ENCODE results near the gene RPGR.

The RPGR gene

GRCh38 chrX:38326086-38326485, 1.2 kb downstream of the RPGR start:
- no peak for DNase-seq

- DNase-seq = no peak
Observed at GRCh38 chrX:38320819-38321218, 6.5 kb downstream of the RPGR start.

GRCh38 chrX:38318606-38319005, 8.7 kb downstream of the RPGR start:
- no peak for DNase-seq

GRCh38 chrX:38318196-38318595, 9.1 kb downstream of the RPGR start:
- DNase-seq = no peak

GRCh38 chrX:38315186-38315585, 12.1 kb downstream of the RPGR start:
- DNase-seq = no peak

GRCh38 chrX:38313190-38313589, 14.1 kb downstream of the RPGR start:
- no peak for DNase-seq

GRCh38 chrX:38312436-38312835, 14.9 kb downstream of the RPGR start:
- no peak for DNase-seq

- DNase-seq = no peak
Observed at GRCh38 chrX:38311743-38312142, 15.6 kb downstream of the RPGR start.

- DNase-seq = no peak
Observed at GRCh38 chrX:38305971-38306370, 21.3 kb downstream of the RPGR start.

GRCh38 chrX:38304010-38304409, 23.3 kb downstream of the RPGR start:
- no peak for DNase-seq

GRCh38 chrX:38293741-38294140, 33.6 kb downstream of the RPGR start:
- DNase-seq = no peak

GRCh38 chrX:38287674-38288073, 39.6 kb downstream of the RPGR start:
- DNase-seq = no peak

- no peak for DNase-seq
Observed at GRCh38 chrX:38285649-38286048, 41.7 kb downstream of the RPGR start.

GRCh38 chrX:38282049-38282448, 45.3 kb downstream of the RPGR start:
- DNase-seq = no peak

- no peak for DNase-seq
Observed at GRCh38 chrX:38279188-38279587, 48.1 kb downstream of the RPGR start.

- DNase-seq = no peak
Observed at GRCh38 chrX:38278682-38279081, 48.6 kb downstream of the RPGR start.

- no peak for DNase-seq
Observed at GRCh38 chrX:38277802-38278201, 49.5 kb downstream of the RPGR start.

GRCh38 chrX:38277136-38277535, 50.2 kb downstream of the RPGR start:
- DNase-seq = no peak

GRCh38 chrX:38276089-38276488, 51.2 kb downstream of the RPGR start:
- DNase-seq = no peak

GRCh38 chrX:38275615-38276014, 51.7 kb downstream of the RPGR start:
- DNase-seq = no peak

- DNase-seq = no peak
Observed at GRCh38 chrX:38273453-38273852, 53.9 kb downstream of the RPGR start.

- no peak for DNase-seq
Observed at GRCh38 chrX:38271154-38271716, 56.1 kb downstream of the RPGR start.

GRCh38 chrX:38268011-38268410, 59.3 kb downstream of the RPGR start:
- DNase-seq = no peak

- DNase-seq = no peak
Observed at GRCh38 chrX:38262715-38263620, 64.3 kb downstream of the RPGR start.

- DNase-seq = no peak
Observed at GRCh38 chrX:38260231-38260630, 67.1 kb downstream of the RPGR start.
